GM18502 (cell line): ENCODE results near the gene TSHR.
"Not testable (repeated sequence)": the region's sequence is repeated elsewhere in the genome, so short reads cannot be mapped to it uniquely, and the experiment has no call there.

ENCODE experiments used
- ATAC-seq: cut with Tn5 transposase; IDR thresholded peaks from one replicate; pipeline ENCODE4 v1.9.1; 2021; ENCODE audit warnings: mild to moderate bottlenecking; ENCODE audit not compliant: unreplicated experiment, poor library complexity

The TSHR gene

DNA sequence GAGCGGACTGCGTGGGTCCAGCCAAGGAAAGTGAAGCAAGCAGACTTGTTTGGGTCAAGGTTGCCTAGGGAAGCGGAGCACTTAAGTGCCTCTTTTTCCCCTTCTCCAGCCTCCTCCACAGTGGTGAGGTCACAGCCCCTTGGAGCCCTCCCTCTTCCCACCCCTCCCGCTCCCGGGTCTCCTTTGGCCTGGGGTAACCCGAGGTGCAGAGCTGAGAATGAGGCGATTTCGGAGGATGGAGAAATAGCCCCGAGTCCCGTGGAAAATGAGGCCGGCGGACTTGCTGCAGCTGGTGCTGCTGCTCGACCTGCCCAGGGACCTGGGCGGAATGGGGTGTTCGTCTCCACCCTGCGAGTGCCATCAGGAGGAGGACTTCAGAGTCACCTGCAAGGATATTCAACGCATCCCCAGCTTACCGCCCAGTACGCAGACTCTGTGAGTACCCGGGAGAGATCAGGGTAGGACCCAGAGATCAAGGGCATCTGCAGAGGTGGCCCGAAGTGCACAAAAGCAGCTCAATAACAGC lies at the start of gene TSHR:
TSHR (plus strand) TSS at position 206 of the 526 bp plus-strand sequence; CDS start at position 266, 60 bp downstream.
- no peak for ATAC-seq

DNA sequence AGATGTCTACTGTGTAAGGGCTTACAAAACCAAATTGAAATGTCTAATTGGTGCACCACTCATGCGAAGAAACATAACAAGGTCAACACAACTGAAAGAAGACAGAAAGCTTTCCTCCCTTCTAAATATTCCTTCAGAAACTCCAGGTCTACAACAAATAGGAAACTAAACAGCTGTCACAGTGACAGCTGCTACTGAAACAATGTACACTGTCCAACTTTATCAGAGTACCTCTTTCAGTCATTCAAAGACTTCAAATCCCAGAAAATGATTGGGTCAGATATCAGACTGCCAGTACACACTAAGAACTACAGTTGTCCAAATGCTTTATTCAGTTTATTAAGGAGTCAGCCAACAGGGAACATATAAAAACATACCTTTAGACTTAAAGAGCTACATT lies 49.1 kb upstream of the TSHR start:
- no peak for ATAC-seq

DNA sequence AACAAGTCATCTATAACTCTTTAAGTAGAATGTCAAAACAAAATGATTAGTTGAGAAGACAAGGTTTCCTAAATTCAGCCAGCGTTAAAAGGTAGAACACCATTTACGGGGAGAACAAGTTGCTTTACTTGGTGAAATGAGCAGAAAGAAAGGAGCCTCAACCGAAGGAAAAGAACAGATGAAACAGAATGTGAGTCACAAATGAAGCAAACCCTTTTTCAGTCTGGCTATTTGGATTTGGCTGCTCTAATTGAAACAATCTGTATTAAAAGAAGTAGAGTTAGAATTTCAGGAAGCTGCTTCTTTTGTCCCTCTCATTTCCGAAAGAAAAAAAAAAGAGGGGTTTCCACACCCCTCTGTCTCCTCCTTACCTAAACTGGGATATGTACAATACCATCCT lies 48.5 kb upstream of the TSHR start:
- no peak for ATAC-seq

DNA sequence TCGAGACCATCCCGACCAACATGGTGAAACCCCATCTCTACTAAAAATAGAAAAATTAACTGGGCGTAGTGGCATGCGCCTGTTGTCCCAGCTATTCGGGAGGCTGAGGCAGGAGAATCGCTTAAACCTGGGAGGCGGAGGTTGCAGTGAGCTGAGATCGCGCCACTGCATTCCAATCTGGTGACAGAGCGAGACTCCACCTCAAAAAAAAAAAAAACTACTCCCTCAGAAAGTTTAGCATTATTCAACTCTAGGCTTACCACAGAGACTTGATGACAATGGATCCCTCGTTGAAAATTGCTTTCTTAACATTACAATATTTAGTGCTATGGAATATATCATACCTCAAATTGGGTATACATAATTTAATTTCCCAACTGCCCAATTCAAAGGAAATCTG lies 43.4 kb upstream of the TSHR start:
- not testable (repeated sequence) for ATAC-seq

DNA sequence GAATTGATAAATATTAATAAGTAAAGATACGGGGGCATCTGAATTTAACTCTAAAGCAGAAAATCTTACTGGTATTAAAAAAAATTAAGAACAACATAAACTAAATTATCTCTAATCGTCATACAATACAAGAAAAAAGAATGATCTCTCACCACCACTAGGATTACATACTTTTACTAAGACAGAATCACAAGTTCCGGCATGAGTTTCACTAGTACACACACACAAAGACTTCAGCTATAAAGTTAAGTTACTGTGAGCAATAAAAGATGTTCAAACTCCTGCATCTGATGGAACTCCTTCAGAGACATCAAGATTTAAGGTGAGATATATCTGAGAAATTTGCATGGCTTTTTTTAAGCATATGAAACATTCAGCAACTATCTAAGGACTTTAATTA lies 35.8 kb upstream of the TSHR start:
- no peak for ATAC-seq

GRCh38 chr14:80923368-80923767 lies 32.1 kb upstream of the TSHR start:
- no peak for ATAC-seq

- ATAC-seq: no peak
Observed at GRCh38 chr14:80924365-80925103, 30.9 kb upstream of the TSHR start.

DNA sequence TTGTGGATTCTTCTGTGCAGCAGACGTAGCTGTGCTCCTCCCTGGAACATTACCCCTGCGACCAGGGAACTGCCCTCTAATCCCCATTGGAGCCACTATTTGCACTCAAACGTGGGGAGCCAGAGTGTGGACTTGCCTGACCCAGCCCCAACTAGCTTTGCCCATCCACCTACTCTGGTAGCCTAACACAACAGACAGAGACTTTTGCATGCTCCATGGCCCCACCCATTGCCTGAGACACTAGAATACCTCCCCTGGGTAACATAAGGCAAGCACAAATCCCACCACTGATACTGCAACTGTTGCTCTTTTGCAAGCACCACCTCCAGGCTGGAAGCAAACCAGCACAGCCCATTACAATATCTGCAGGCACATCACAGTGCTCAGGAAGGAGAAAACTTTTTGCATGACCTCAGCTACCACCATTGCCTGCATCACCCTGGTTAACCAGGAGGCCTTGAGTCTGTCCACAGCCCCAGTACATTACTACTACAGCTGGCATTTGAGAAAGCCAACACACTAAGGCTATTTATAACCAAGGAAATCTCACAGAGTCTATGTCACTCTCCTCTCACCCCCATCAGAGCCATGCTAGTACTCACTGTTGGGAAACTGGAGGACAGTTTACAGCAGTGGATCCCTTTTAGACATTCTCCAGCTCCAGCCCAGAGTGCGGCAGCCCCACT lies 28.9 kb upstream of the TSHR start:
- no peak for ATAC-seq

- ATAC-seq: no peak
Observed at GRCh38 chr14:80927083-80927989, 28.1 kb upstream of the TSHR start.

DNA sequence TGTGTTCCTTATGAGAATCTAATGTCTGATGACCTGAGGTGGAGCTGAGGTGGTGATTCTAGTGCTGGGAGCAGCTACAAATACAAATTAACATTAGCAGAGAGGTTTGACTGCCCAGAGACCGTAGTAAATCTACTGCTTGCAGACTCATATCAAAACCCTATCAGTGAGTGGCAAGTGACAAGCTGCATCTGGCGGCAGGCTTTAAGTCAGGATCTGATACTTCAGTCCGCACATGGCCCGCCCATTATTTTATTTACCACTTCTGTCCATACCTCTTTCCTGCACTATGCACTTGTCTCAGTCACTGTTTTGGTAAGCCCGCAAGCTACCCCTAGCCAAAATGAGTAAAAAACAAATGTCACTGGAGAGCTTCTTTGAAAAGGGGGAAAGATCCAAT lies 25.3 kb upstream of the TSHR start:
- ATAC-seq: peak; percentile 26

GRCh38 chr14:80930836-80931389 lies 24.5 kb upstream of the TSHR start:
- peak; percentile 97 for ATAC-seq

GRCh38 chr14:80933282-80933681 lies 22.1 kb upstream of the TSHR start:
- no peak for ATAC-seq

DNA sequence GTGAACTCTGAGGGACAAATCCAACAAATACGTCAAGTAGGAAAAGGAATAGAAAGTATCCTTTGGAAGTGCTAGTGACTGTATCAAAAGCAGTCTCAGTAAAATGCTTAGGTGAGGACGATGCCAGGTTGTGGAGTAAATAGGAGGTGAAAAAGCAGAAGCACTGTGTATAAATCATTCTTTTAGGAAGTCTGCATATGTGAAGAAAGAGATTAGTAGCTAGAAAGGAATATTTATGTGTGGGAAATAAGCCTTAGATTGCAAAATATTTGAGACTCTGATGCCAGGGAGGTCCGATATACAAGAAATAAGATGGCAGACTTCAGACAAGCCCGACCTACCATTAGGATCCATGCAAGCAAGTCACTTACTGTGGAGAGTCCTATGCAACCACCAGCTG lies 21.7 kb upstream of the TSHR start:
- no peak for ATAC-seq

- ATAC-seq: peak; percentile 40
Observed at GRCh38 chr14:80940146-80940545, 15.3 kb upstream of the TSHR start.

GRCh38 chr14:80941241-80942185 lies 13.9 kb upstream of the TSHR start, which contains the start of gene CEP128:
Gene CEP128 (minus strand): TSS chr14:80941738.
- ATAC-seq: peak; percentile 95

DNA sequence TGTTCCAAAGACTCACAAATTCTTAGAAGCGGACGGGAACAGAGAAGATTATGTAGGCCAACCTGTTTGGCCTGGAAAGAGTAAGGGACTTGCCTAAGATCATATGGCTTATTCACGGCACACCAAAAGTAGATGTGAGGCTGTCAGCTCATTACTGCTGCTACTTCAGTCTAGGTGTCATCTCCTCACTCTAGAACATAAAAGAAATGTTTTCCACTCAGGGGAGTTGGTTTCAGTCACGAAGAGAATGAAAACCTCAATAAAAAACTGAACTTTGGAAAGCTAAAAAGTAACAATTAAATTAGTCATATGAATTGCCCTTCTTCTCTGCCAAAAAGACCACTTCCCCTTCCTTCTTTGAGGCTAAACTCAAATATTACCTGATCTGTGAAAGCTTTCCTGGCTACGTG lies 13.2 kb upstream of the TSHR start:
- peak; percentile 27 for ATAC-seq

DNA sequence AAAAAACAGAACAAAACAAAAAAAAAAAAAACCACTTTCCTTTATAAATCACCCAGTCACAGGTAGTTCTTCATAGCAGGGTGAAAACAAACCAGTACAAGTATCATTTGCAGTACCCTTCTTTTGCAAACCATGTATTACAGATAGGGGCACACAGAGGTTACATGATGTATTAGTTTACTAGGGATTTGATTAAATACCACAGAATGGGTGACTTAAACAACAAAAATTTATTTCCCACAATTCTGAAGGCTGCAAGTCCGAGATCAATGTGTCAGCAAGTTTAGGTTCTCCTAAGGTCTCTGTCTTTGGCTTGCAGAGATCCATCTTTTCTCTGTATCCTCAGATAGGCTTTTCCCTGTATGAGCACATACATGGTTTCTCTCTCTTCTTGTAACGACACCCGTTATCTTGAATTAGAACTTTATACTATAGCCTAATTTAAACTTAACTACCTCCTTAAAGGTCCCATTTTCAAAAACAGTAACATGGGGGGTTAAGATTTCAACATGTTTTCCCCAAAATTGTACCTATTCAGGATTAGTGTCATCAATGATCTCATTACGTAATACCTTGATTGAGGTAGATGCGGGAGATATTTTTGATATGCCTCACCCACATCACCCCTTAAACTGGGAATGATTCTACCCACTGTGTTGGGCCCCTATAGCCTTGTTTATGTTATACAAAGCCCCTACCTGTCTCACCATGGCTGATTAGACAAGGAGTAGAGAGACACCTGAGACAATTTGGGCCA lies 10.4 kb upstream of the TSHR start:
- no peak for ATAC-seq

- ATAC-seq: no peak
Observed at GRCh38 chr14:80946187-80946586, 9.2 kb upstream of the TSHR start.
